IMR-90 (cell line): ENCODE results near the gene ENOX2. TPM values are rescaled to one million over a fixed set of nuclear protein-coding genes. Genes with fewer than 3 reads are reported as not detected.

ENCODE experiments used
- ATAC-seq: fragments of 200-7000 bp; cut with Tn5 transposase; 2 replicates; pipeline ENCODE4 v1.9.1; 2020; ENCODE audit warnings: low read depth, mild to moderate bottlenecking, moderate library complexity
- BruUV-seq: library from RNA; stranded (reverse); fragments of 400-500 nt; replicated peaks from 2 replicates; lab custom pipeline; 2021; lab: Mats Ljungman, UMichigan
- CTCF ChIA-PET: fragments of 300-600 bp; formaldehyde crosslinking; extraction: SDS; loops from one replicate; lab custom pipeline; 2021; ENCODE audit warnings: antibody characterized with exemption; lab: Yijun Ruan, JAX
- POLR2A ChIA-PET: fragments of 300-600 bp; sonication (Branson Sonifier 250); formaldehyde crosslinking; loops from one replicate; lab custom pipeline; 2022; ENCODE audit warnings: antibody characterized with exemption; ENCODE audit not compliant: unreplicated experiment; lab: Charles Lee
- DNase-seq: peaks from one replicate; pipeline ENCODE4 v3.0.0; 2013
- H2AFZ ChIP-seq: replicated peaks from 2 replicates; pipeline ENCODE3; 2013; ENCODE audit warnings: low read length, mild to moderate bottlenecking; ENCODE audit not compliant: poor library complexity
- H2AK5ac ChIP-seq: 2 replicates; pipeline ENCODE4 v1.6.1; 2013; ENCODE audit warnings: low read depth, low read length, inconsistent platforms
- H2AK9ac ChIP-seq: replicated peaks from 2 replicates; pipeline ENCODE3; 2013; ENCODE audit warnings: mild to moderate bottlenecking, low read depth, low read length, moderate library complexity; ENCODE audit not compliant: poor library complexity
- H2BK120ac ChIP-seq: 2 replicates; pipeline ENCODE4 v1.6.1; 2013; ENCODE audit warnings: low read depth, low read length, inconsistent platforms
- H2BK15ac ChIP-seq: 3 replicates; pipeline ENCODE4 v1.6.1; 2013; ENCODE audit warnings: low read depth, low read length, inconsistent platforms
- H2BK20ac ChIP-seq: 2 replicates; pipeline ENCODE4 v1.6.1; 2013; ENCODE audit warnings: low read depth, mild to moderate bottlenecking, inconsistent platforms, low read length, moderate library complexity
- H2BK5ac ChIP-seq: 2 replicates; pipeline ENCODE4 v1.6.1; 2013; ENCODE audit warnings: mild to moderate bottlenecking, low read depth, low read length, inconsistent platforms; ENCODE audit not compliant: poor library complexity, severe bottlenecking
- H3K14ac ChIP-seq: replicated peaks from 2 replicates; pipeline ENCODE4 v1.6.1; 2013; ENCODE audit warnings: low read depth, low read length, inconsistent platforms
- H3K18ac ChIP-seq: 2 replicates; pipeline ENCODE4 v1.6.1; 2013; ENCODE audit warnings: low read depth, low read length, control low read depth
- H3K23ac ChIP-seq: 2 replicates; pipeline ENCODE4 v1.6.1; 2013; ENCODE audit warnings: low read depth, low read length, inconsistent platforms
- H3K27ac ChIP-seq: 2 replicates; pipeline ENCODE4 v1.5.1; 2013; ENCODE audit warnings: mild to moderate bottlenecking, control low read depth, low read length; ENCODE audit not compliant: insufficient read depth
- H3K27me3 ChIP-seq: 2 replicates; pipeline ENCODE4 v1.6.1; 2013; ENCODE audit warnings: low read length; ENCODE audit not compliant: control insufficient read depth, insufficient read depth
- H3K36me3 ChIP-seq: 2 replicates; pipeline ENCODE4 v1.6.1; 2013; ENCODE audit warnings: low read length, mixed read lengths; ENCODE audit not compliant: control insufficient read depth, insufficient read depth
- H3K4ac ChIP-seq: 2 replicates; pipeline ENCODE4 v1.6.1; 2013; ENCODE audit warnings: low read depth, low read length, inconsistent platforms
- H3K4me1 ChIP-seq: 2 replicates; pipeline ENCODE4 v1.6.1; 2013; ENCODE audit warnings: low read length, mixed read lengths; ENCODE audit not compliant: control insufficient read depth, insufficient read depth
- H3K4me2 ChIP-seq: 2 replicates; pipeline ENCODE4 v1.6.1; 2013; ENCODE audit warnings: low read depth, mild to moderate bottlenecking, control low read depth, low read length, moderate library complexity
- H3K4me3 ChIP-seq: 2 replicates; pipeline ENCODE4 v1.5.1; 2013; ENCODE audit warnings: low read depth, mild to moderate bottlenecking, control low read depth, low read length, moderate library complexity; ENCODE audit not compliant: insufficient read depth
- H3K56ac ChIP-seq: 2 replicates; pipeline ENCODE4 v1.6.1; 2013; ENCODE audit warnings: low read length, inconsistent platforms; ENCODE audit not compliant: insufficient read depth; ENCODE audit errors: extremely low read depth
- H3K79me1 ChIP-seq, 2 experiments: 2 replicates each; pipeline ENCODE4 v1.6.1; 2013; ENCODE audit warnings: low read length in 2 of 2, inconsistent platforms in 1 of 2, low read depth in 1 of 2
- H3K9ac ChIP-seq: 2 replicates; pipeline ENCODE4 v1.6.1; 2013; ENCODE audit warnings: low read depth, low read length, control low read depth
- H3K9me1 ChIP-seq: 2 replicates; pipeline ENCODE4 v1.6.1; 2013; ENCODE audit warnings: low read length, inconsistent platforms; ENCODE audit not compliant: insufficient read depth
- H3K9me3 ChIP-seq: 2 replicates; pipeline ENCODE4 v1.6.1; 2013; ENCODE audit warnings: low read length; ENCODE audit not compliant: control insufficient read depth, insufficient read depth
- H4K20me1 ChIP-seq: 2 replicates; pipeline ENCODE4 v1.6.1; 2013; ENCODE audit warnings: low read length, inconsistent platforms; ENCODE audit not compliant: insufficient read depth
- H4K5ac ChIP-seq: 2 replicates; pipeline ENCODE4 v1.6.1; 2013; ENCODE audit warnings: mild to moderate bottlenecking, low read depth, low read length, control low read depth
- H4K8ac ChIP-seq, 2 experiments: 2 replicates each; pipeline ENCODE4 v1.6.1; 2013; ENCODE audit warnings: low read depth in 2 of 2, low read length in 2 of 2, control low read depth in 1 of 2, inconsistent platforms in 1 of 2
- H4K91ac ChIP-seq: 2 replicates; pipeline ENCODE4 v1.6.1; 2013; ENCODE audit warnings: low read depth, low read length, inconsistent platforms; ENCODE audit not compliant: insufficient read depth
- MXI1 ChIP-seq: IDR thresholded peaks from 2 replicates; pipeline ENCODE4 v1.6.1; 2012; ENCODE audit warnings: low read depth, mild to moderate bottlenecking, low read length, moderate library complexity, borderline replicate concordance
- dilution Hi-C: fragments of 300-500 bp; cut with HindIII; formaldehyde crosslinking; loops from one replicate; pipeline ENCODE4 v1.14.3; 2018; ENCODE audit warnings: low sequenced_read_pairs; ENCODE audit not compliant: unreplicated experiment
- in situ Hi-C: fragments of 300-500 bp; cut with MboI; formaldehyde crosslinking; loops from 3 replicates; pipeline ENCODE4 v1.14.3; 2019; ENCODE audit warnings: low sequenced_read_pairs, inconsistent platforms, mixed read lengths
- intact Hi-C: fragments of 100-400 bp; cut with micrococcal nuclease; formaldehyde crosslinking; loops from 2 replicates; pipeline ENCODE4 v1.10.0; 2022
- polyA plus RNA-seq, 3 experiments: library from polyadenylated mRNA; depleted of rRNA; stranded (reverse); fragments of >200 nt; gene quantifications; 2 replicates each; pipeline ENCODE4 v1.2.3, GENCODE V29; 2012; ENCODE audit warnings: low replicate concordance in 1 of 3
- total RNA-seq: library from RNA; depleted of rRNA; stranded (reverse); fragments of >200 nt; gene quantifications from 2 replicates; pipeline ENCODE4 v1.2.3, GENCODE V29; 2012
- TF ChIP-seq, protein P1 (sequence below): fragments of 150-350 bp; IDR thresholded peaks from 2 replicates; pipeline ENCODE4 v1.6.1; 2016; ENCODE audit warnings: low read depth, mild to moderate bottlenecking, low read length, moderate library complexity, borderline replicate concordance
- TF ChIP-seq, protein P2 (sequence below): conservative IDR thresholded peaks from 2 replicates; pipeline ENCODE4 v1.5.1; 2012; ENCODE audit warnings: mild to moderate bottlenecking, low read depth, low read length, improper control_type of control experiment

The ENOX2 gene
- total and polyA plus RNA-seq, 2 of the 4 experiments (the other 2 are of a cell fraction) = 6.3 to 11.8 TPM

DNA sequence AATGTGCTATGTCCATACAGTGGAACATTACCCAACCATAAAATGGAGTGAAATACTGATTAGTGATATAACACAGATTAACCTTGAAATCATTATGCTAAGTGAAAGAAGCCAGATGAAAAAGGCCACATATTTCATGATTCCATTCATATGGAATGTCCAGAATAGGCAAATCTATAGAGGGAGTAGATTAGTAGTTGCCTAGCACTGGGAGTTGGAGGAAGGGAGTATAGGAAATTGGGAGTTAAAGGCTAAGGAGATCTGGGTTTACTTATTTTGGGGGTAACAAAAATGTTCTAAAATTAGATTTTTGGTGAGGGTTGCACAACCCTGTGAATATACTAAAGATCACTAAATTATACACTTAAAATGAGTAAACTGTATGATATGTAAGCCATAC lies 26.8 kb downstream of the ENOX2 start:
- CTCF ChIA-PET = no interaction called here

More for the DNA sequence above, 26.8 kb downstream of the ENOX2 start:
- Histone ChIP-seq H3K27me3 (no peaks in the 10 kb centered on the region; the same call in 1 of the 2 replicates), H3K36me3 (no peaks in the 10 kb centered on the region), H3K9me3 (no peaks in the 10 kb centered on the region), H3K9me1 (no peaks in the 10 kb centered on the region), H3K18ac (no peak overlapping the region), H3K4ac (no peak overlapping the region), H3K79me1 (no peaks in the 10 kb centered on the region), H4K20me1 (no peaks in the 10 kb centered on the region), H3K4me3 (no peak overlapping the region), H2BK15ac (no peak overlapping the region), H4K5ac (no peak overlapping the region), H3K23ac (no peak overlapping the region), H3K4me1 (no peaks in the 10 kb centered on the region), H2BK120ac (no peak overlapping the region), H4K8ac (no peak overlapping the region), H2AK5ac (no peak overlapping the region), H2AFZ (no peak overlapping the region), H2BK5ac (no peak overlapping the region), H3K27ac (no peak overlapping the region), H3K4me2 (no peak overlapping the region), H3K56ac (no peak overlapping the region), H2AK9ac (no peak overlapping the region), H2BK20ac (no peak overlapping the region), H4K91ac (no peak overlapping the region), H3K9ac (no peak overlapping the region), H3K14ac (no peak overlapping the region)
- dilution Hi-C loops (no loop called here), in situ Hi-C loops (no loop called here), intact Hi-C loops (no loop called here)
- DNase-seq (no peak), ATAC-seq (no peak)
- no TSS peak for BruUV-seq
- TF ChIP-seq, protein P1, sequence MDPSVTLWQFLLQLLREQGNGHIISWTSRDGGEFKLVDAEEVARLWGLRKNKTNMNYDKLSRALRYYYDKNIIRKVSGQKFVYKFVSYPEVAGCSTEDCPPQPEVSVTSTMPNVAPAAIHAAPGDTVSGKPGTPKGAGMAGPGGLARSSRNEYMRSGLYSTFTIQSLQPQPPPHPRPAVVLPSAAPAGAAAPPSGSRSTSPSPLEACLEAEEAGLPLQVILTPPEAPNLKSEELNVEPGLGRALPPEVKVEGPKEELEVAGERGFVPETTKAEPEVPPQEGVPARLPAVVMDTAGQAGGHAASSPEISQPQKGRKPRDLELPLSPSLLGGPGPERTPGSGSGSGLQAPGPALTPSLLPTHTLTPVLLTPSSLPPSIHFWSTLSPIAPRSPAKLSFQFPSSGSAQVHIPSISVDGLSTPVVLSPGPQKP = no peak
- TF ChIP-seq, protein P2, sequence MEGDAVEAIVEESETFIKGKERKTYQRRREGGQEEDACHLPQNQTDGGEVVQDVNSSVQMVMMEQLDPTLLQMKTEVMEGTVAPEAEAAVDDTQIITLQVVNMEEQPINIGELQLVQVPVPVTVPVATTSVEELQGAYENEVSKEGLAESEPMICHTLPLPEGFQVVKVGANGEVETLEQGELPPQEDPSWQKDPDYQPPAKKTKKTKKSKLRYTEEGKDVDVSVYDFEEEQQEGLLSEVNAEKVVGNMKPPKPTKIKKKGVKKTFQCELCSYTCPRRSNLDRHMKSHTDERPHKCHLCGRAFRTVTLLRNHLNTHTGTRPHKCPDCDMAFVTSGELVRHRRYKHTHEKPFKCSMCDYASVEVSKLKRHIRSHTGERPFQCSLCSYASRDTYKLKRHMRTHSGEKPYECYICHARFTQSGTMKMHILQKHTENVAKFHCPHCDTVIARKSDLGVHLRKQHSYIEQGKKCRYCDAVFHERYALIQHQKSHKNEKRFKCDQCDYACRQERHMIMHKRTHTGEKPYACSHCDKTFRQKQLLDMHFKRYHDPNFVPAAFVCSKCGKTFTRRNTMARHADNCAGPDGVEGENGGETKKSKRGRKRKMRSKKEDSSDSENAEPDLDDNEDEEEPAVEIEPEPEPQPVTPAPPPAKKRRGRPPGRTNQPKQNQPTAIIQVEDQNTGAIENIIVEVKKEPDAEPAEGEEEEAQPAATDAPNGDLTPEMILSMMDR = no peak
- TF ChIP-seq MXI1 = no peak
- POLR2A ChIA-PET = no interaction called here
